SK-N-SH treated with all-trans-retinoic acid at 6 μM for 48 hours (cell line): ENCODE measurements around the gene TUSC1.
"Not testable (repeated sequence)": the region's sequence is repeated elsewhere in the genome, so short reads cannot be mapped to it uniquely, and the experiment has no call there.

ENCODE experiments used
- CREB5 ChIP-seq: fragments of 250-450 bp; sonication (Bioruptor Pico); IDR thresholded peaks from 2 replicates; pipeline ENCODE4 v1.5.1; 2020; ENCODE audit warnings: low read depth, mild to moderate bottlenecking, moderate library complexity
- PATZ1 ChIP-seq: fragments of 250-450 bp; sonication (Bioruptor Pico); IDR thresholded peaks from 2 replicates; pipeline ENCODE4 v1.8.0; 2020; ENCODE audit warnings: mild to moderate bottlenecking, moderate library complexity, borderline replicate concordance
- SNAI2 ChIP-seq: fragments of 250-450 bp; sonication (Bioruptor Pico); IDR thresholded peaks from 2 replicates; pipeline ENCODE4 v1.5.0; 2020; ENCODE audit warnings: mild to moderate bottlenecking, moderate library complexity
- ZFP3 ChIP-seq: fragments of 250-450 bp; sonication (Bioruptor Pico); IDR thresholded peaks from 2 replicates; pipeline ENCODE4 v1.5.0; 2020; ENCODE audit warnings: mild to moderate bottlenecking, moderate library complexity
- ZNF70 ChIP-seq: fragments of 450-650 bp; formaldehyde crosslinking; IDR thresholded peaks from 2 replicates; pipeline ENCODE4 v1.5.0; 2020; ENCODE audit warnings: mild to moderate bottlenecking, moderate library complexity

GRCh38 chr9:25675858-25676257 is 2.4 kb downstream of the TUSC1 start:
- TF ChIP-seq ZFP3 (CRISPR knock-in tag); SNAI2 (CRISPR knock-in tag); CREB5 (CRISPR knock-in tag); PATZ1; ZNF70 (CRISPR knock-in tag): not testable (repeated sequence)
